Femur (tissue), 1 donor: Measurements from ENCODE around the gene SMC2.
A peak's percentile ranks its signal among the peaks of the same experiment; 100 is the strongest.

Source experiments
- DNase-seq: peaks from one replicate; pipeline ENCODE4 v3.0.0-alpha.2; 2017

SMC2 gene

GRCh38 chr9:104093647-104094533 is at the start of gene SMC2:
SMC2 (plus strand) TSS chr9:104094309; CDS start chr9:104095385, 1,076 bp downstream.
- peak; percentile 96 for DNase-seq

- DNase-seq, result no peak
Observed at GRCh38 chr9:104068546-104068945, 25.6 kb upstream of the SMC2 start.

GRCh38 chr9:104069288-104069687 is 24.8 kb upstream of the SMC2 start:
- no peak for DNase-seq

GRCh38 chr9:104071589-104071988 is 22.5 kb upstream of the SMC2 start:
- no peak for DNase-seq

GRCh38 chr9:104073098-104073769 is 20.9 kb upstream of the SMC2 start:
- DNase-seq, result no peak

GRCh38 chr9:104073770-104074133 is 20.4 kb upstream of the SMC2 start:
- DNase-seq, result no peak

GRCh38 chr9:104074876-104075275 is 19.2 kb upstream of the SMC2 start:
- DNase-seq, result no peak

GRCh38 chr9:104075801-104076753 is 18.0 kb upstream of the SMC2 start:
- no peak for DNase-seq

- no peak for DNase-seq
Observed at GRCh38 chr9:104078596-104078995, 15.5 kb upstream of the SMC2 start.

- DNase-seq, result no peak
Observed at GRCh38 chr9:104080983-104081382, 13.1 kb upstream of the SMC2 start.

GRCh38 chr9:104082168-104082567 is 11.9 kb upstream of the SMC2 start:
- DNase-seq, result no peak

GRCh38 chr9:104085525-104085924 is 8.6 kb upstream of the SMC2 start:
- no peak for DNase-seq

GRCh38 chr9:104087894-104088293 is 6.2 kb upstream of the SMC2 start:
- DNase-seq, result no peak

GRCh38 chr9:104088416-104088815 is 5.7 kb upstream of the SMC2 start:
- DNase-seq, result no peak

GRCh38 chr9:104090578-104090977 is 3.5 kb upstream of the SMC2 start:
- DNase-seq, result no peak

- DNase-seq, result no peak
Observed at GRCh38 chr9:104091116-104091515, 3.0 kb upstream of the SMC2 start.

GRCh38 chr9:104091708-104092107 is 2.4 kb upstream of the SMC2 start:
- no peak for DNase-seq

GRCh38 chr9:104092192-104092591 is 1.9 kb upstream of the SMC2 start:
- DNase-seq, result no peak

GRCh38 chr9:104092875-104093600 is 1.1 kb upstream of the SMC2 start:
- DNase-seq, result no peak

GRCh38 chr9:104094534-104095015 is 466 bp downstream of the SMC2 start:
- no peak for DNase-seq

GRCh38 chr9:104099630-104100029 is 5.5 kb downstream of the SMC2 start:
- no peak for DNase-seq

- no peak for DNase-seq
Observed at GRCh38 chr9:104104360-104104759, 10.3 kb downstream of the SMC2 start.
